Smooth muscle cell (in vitro differentiated cells): ENCODE data around the gene CYSRT1. TPM values are rescaled to one million over a fixed set of nuclear protein-coding genes. Genes with fewer than 3 reads are reported as not detected.
"Not testable (repeated sequence)": the region's sequence is repeated elsewhere in the genome, so short reads cannot be mapped to it uniquely, and the experiment has no call there.

Experiments
- DNase-seq: peaks from one replicate; lab custom pipeline; 2025; ENCODE audit not compliant: unreplicated experiment; lab: John Stamatoyannopoulos, UW
- H2AFZ ChIP-seq: fragments of 200-600 bp; sonication (generic); 2 replicates; pipeline ENCODE4 v1.6.0; 2016; ENCODE audit warnings: antibody characterized with exemption, low read depth, mild to moderate bottlenecking
- H3F3A ChIP-seq: fragments of 200-600 bp; sonication (generic); 2 replicates; pipeline ENCODE4 v1.6.0; 2017; ENCODE audit warnings: antibody characterized with exemption, low read depth
- H3K27ac ChIP-seq: fragments of 200-600 bp; sonication (generic); 2 replicates; pipeline ENCODE4 v1.5.1; 2016; ENCODE audit warnings: low read depth, mild to moderate bottlenecking
- H3K27me3 ChIP-seq: fragments of 200-600 bp; sonication (generic); 2 replicates; pipeline ENCODE4 v1.6.1; 2016; ENCODE audit warnings: low read depth, mild to moderate bottlenecking
- H3K36me3 ChIP-seq: fragments of 200-600 bp; sonication (generic); 2 replicates; pipeline ENCODE4 v1.5.1; 2016; ENCODE audit warnings: low read depth
- H3K4me1 ChIP-seq: fragments of 200-600 bp; sonication (generic); 2 replicates; pipeline ENCODE4 v1.5.1; 2016; ENCODE audit warnings: low read depth
- H3K4me2 ChIP-seq: fragments of 200-600 bp; sonication (generic); 2 replicates; pipeline ENCODE4 v1.6.0; 2016; ENCODE audit warnings: mild to moderate bottlenecking
- H3K4me3 ChIP-seq: fragments of 200-600 bp; sonication (generic); 2 replicates; pipeline ENCODE4 v1.5.1; 2016; ENCODE audit warnings: mild to moderate bottlenecking
- H3K79me2 ChIP-seq: fragments of 200-600 bp; sonication (generic); 2 replicates; pipeline ENCODE4 v1.6.0; 2016; ENCODE audit warnings: low read depth, mild to moderate bottlenecking
- H3K9ac ChIP-seq: fragments of 200-600 bp; sonication (generic); 2 replicates; pipeline ENCODE4 v1.6.0; 2016; ENCODE audit warnings: low read depth
- H3K9me3 ChIP-seq: fragments of 200-600 bp; sonication (generic); replicated peaks from 2 replicates; pipeline ENCODE4 v1.5.1; 2016; ENCODE audit warnings: low read depth
- H4K20me1 ChIP-seq: fragments of 200-600 bp; sonication (generic); 2 replicates; pipeline ENCODE4 v1.6.0; 2016; ENCODE audit warnings: low read depth
- WGBS: methylation state at CpG from one replicate; pipeline ENCODE4 v1.1.7; 2016; ENCODE audit warnings: low lambda C conversion rate; 5-methylcytosine and 5-hydroxymethylcytosine counted together
- polyA plus RNA-seq: library from polyadenylated mRNA; unstranded; fragments of >200 nt; fragmentation: Nextera tagmentation; extraction: Ambion mirVana; gene quantifications from 2 replicates; pipeline ENCODE4 v1.2.1, GENCODE V29; 2016
- total RNA-seq: library from RNA; depleted of rRNA; stranded (reverse); fragments of >200 nt; gene quantifications from 2 replicates; pipeline ENCODE4 v1.2.3, GENCODE V29; 2014
- TF ChIP-seq, protein P1 (sequence below): fragments of 200-600 bp; sonication (generic); IDR thresholded peaks from 2 replicates; pipeline ENCODE4 v1.5.1; 2017; ENCODE audit warnings: borderline replicate concordance, mild to moderate bottlenecking, antibody characterized with exemption; ENCODE audit not compliant: insufficient read depth, poor library complexity, severe bottlenecking

Gene CYSRT1
- total and polyA plus RNA-seq, 2 experiments from 2014 or later = 2.3 to 2.4 TPM

DNA sequence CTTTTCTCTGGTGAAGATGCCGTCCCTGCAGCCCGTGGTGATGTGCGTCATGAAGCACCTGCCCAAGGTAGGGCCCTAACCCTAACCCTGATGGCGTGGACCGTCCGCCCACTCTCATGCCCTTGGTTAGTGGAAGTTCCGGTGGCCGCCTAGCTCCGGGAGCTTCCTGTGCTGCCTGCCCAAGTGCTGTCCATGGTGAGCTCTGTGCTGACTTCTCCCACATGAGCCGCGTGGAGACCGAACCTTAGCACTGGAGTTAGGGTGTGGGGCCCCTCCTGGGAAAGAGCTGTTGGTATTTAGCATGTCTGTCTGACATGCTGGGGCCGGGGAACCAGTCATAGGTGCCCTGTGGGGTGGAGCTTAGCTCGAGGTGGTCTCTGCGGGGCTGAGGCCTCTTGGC, 31.4 kb downstream of the CYSRT1 start:
- H3K4me2 ChIP-seq = peak overlapping the region; percentile 91
- H3K36me3 ChIP-seq = no peaks in the 10 kb centered on the region
- H3K27ac ChIP-seq = no peak overlapping the region
- 92% methylated on average over 15 of the region's 15 CpGs for WGBS
- DNase-seq = no peak
- no peak overlapping the region for H2AFZ ChIP-seq
- H3F3A ChIP-seq = no peaks in the 10 kb centered on the region
- no peaks in the 10 kb centered on the region for H3K27me3 ChIP-seq
- H3K79me2 ChIP-seq = peaks cover 20% of the 10 kb centered on the region
- TF ChIP-seq, protein P1, sequence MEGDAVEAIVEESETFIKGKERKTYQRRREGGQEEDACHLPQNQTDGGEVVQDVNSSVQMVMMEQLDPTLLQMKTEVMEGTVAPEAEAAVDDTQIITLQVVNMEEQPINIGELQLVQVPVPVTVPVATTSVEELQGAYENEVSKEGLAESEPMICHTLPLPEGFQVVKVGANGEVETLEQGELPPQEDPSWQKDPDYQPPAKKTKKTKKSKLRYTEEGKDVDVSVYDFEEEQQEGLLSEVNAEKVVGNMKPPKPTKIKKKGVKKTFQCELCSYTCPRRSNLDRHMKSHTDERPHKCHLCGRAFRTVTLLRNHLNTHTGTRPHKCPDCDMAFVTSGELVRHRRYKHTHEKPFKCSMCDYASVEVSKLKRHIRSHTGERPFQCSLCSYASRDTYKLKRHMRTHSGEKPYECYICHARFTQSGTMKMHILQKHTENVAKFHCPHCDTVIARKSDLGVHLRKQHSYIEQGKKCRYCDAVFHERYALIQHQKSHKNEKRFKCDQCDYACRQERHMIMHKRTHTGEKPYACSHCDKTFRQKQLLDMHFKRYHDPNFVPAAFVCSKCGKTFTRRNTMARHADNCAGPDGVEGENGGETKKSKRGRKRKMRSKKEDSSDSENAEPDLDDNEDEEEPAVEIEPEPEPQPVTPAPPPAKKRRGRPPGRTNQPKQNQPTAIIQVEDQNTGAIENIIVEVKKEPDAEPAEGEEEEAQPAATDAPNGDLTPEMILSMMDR = no peak
- H3K9me3 ChIP-seq = no peaks in the 10 kb centered on the region
- H3K4me1 ChIP-seq = peaks cover 18% of the 10 kb centered on the region
- H4K20me1 ChIP-seq = peaks cover 14% of the 10 kb centered on the region
- H3K4me3 ChIP-seq = peak overlapping the region; percentile 97
- H3K9ac ChIP-seq = no peak overlapping the region

DNA sequence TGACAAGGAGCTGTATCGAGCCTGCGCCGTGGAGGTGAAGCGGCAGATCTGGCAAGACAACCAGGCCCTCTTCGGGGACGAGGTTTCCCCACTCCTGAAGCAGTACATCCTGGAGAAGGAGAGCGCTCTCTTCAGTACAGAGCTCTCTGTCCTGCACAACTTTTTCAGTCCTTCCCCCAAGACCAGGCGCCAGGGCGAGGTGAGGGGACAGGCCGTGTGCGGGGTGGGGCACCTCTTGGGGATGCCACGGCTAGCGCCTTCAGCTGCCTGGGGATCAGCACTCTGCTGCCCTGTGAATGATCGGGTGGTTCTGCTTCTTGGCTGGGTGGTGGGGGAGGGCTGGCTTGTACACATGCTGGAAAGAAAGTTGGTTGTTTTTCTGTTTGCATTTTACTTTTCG, 31.9 kb downstream of the CYSRT1 start:
- WGBS = 96% methylated on average over 15 of the region's 15 CpGs
- no peaks in the 10 kb centered on the region for H3K9me3 ChIP-seq
- H2AFZ ChIP-seq = no peak overlapping the region
- peak overlapping the region; percentile 91 for H3K4me2 ChIP-seq
- no peak overlapping the region for H3K4me3 ChIP-seq
- DNase-seq = no peak
- no peak overlapping the region for H3K27ac ChIP-seq
- no peaks in the 10 kb centered on the region for H3K36me3 ChIP-seq
- peaks cover 20% of the 10 kb centered on the region for H3K79me2 ChIP-seq
- H3K9ac ChIP-seq = no peak overlapping the region
- H3K4me1 ChIP-seq = peaks cover 18% of the 10 kb centered on the region
- TF ChIP-seq, protein P1 = no peak
- H3K27me3 ChIP-seq = no peaks in the 10 kb centered on the region
- peaks cover 14% of the 10 kb centered on the region for H4K20me1 ChIP-seq
- no peaks in the 10 kb centered on the region for H3F3A ChIP-seq

DNA sequence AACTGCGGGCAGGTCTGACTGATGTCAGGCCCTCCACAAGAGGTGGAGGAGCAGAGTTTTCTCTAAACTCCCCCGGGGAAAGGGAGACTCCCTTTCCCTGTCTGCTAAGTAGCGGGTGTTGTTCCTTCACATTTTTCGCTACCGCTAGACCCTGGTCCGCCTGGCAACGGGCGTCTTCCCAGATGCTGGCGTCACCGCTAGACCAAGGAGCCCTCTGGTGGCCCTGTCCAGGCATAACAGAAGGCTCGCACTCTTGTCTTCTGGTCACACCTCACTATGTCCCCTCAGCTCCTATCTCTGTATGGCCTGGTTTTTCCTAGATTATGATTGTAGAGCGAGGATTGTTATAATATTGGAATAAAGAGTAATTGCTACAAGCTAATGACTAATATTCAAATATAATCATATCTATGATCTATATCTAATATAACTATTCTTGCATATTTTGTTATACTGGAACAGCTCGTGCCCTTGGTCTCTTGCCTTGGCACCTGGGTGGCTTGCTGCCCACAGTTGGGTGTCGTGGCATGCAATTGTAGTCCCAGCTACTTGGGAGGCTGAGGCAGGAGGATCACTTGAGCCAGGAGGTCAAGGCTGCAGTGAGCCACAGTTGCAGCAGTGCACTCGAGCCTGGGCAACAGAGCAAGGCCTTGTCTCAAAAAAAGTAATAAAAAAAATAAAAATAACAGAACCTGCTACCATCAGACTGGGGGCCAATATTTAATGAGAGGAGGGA, 37.4 kb downstream of the CYSRT1 start:
- WGBS = 41% methylated on average over 15 of the region's 15 CpGs

More for the DNA sequence above, 37.4 kb downstream of the CYSRT1 start:
- H4K20me1 ChIP-seq, DNase-seq, H2AFZ ChIP-seq, H3K9me3 ChIP-seq, H3F3A ChIP-seq, H3K4me3 ChIP-seq, H3K36me3 ChIP-seq, H3K9ac ChIP-seq, H3K27me3 ChIP-seq, H3K79me2 ChIP-seq, H3K4me2 ChIP-seq, H3K27ac ChIP-seq, H3K4me1 ChIP-seq: not testable (repeated sequence)
- TF ChIP-seq, protein P1 = peak; percentile 34
